ENCODE measurements around the gene ERCC6. TPM values are rescaled to one million over a fixed set of nuclear protein-coding genes. Genes with fewer than 3 reads are reported as not detected.

The ERCC6 gene
- total RNA-seq (2021; fragmentation: NEBNext Ultra II Directional; extraction: Animal tissue kit (Norgen Biotek cat#: 25700)), result 10 to 100 TPM; 52.5 to 97.5 (median 59.3) TPM
- long read RNA-seq, full-length matches to known transcripts, result 29 of 52 reads
- long read RNA-seq, partial matches to known transcripts, result 9 of 52 reads
- long read RNA-seq, other reads (novel, unspliced or antisense), result 14 of 52 reads

- DNase-seq, result peak; percentile 99
- peak within 1 kb of the TSS; percentile 99 for H3K4me3 Mint-ChIP-seq
- peak within 1 kb of the TSS; percentile 98 for H3K27ac Mint-ChIP-seq
- H3K36me3 Mint-ChIP-seq (ENCODE audit: low read depth), result peaks cover 41% of the 10 kb centered on the region
- no peaks in the 10 kb centered on the region; the same call in 1 of the 2 replicates for H3K9me3 Mint-ChIP-seq
- peaks cover 56% of the 10 kb centered on the region for H3K4me1 Mint-ChIP-seq (ENCODE audit: low read depth)
- peaks cover 6% of the 10 kb centered on the region for H3K27me3 Mint-ChIP-seq (ENCODE audit: insufficient read depth)
- TF ChIP-seq CTCF (IDR thresholded peaks at IDR 0.05), result no peak
These were observed at the start of gene ERCC6 for GRCh38 chr10:49538381-49539319. Gene ERCC6 (minus strand): TSS chr10:49539121.

GRCh38 chr10:49587981-49588380, 49.1 kb upstream of the ERCC6 start:
- Mint-ChIP-seq H3K4me1 (ENCODE audit: low read depth) (peaks cover 33% of the 10 kb centered on the region), H3K27me3 (ENCODE audit: insufficient read depth) (peaks cover 3% of the 10 kb centered on the region; the same call in 1 of the 2 replicates), H3K27ac (no peak overlapping the region), H3K36me3 (ENCODE audit: low read depth) (no peaks in the 10 kb centered on the region), H3K4me3 (no peak overlapping the region), H3K9me3 (no peaks in the 10 kb centered on the region)
- no peak for DNase-seq
- no peak for TF ChIP-seq CTCF (IDR thresholded peaks at IDR 0.05)

GRCh38 chr10:49585387-49585786, 46.5 kb upstream of the ERCC6 start:
- Mint-ChIP-seq H3K4me1 (ENCODE audit: low read depth) (peaks cover 52% of the 10 kb centered on the region), H3K4me3 (no peak overlapping the region), H3K9me3 (no peaks in the 10 kb centered on the region; the same call in 1 of the 2 replicates), H3K27ac (no peak overlapping the region), H3K27me3 (ENCODE audit: insufficient read depth) (no peaks in the 10 kb centered on the region), H3K36me3 (ENCODE audit: low read depth) (no peaks in the 10 kb centered on the region; the same call in 1 of the 2 replicates)
- peak; percentile 35 for DNase-seq
- no peak for TF ChIP-seq CTCF (IDR thresholded peaks at IDR 0.05)

- peaks cover 65% of the 10 kb centered on the region for H3K4me1 Mint-ChIP-seq (ENCODE audit: low read depth)
- peaks cover 4% of the 10 kb centered on the region; the same call in 1 of the 2 replicates for H3K9me3 Mint-ChIP-seq
- H3K4me3 Mint-ChIP-seq, result peak overlapping the region; percentile 14; the same call in 1 of the 2 replicates
- peaks cover 4% of the 10 kb centered on the region; the same call in 1 of the 2 replicates for H3K36me3 Mint-ChIP-seq (ENCODE audit: low read depth)
- peak; percentile 47 for DNase-seq
- TF ChIP-seq CTCF (IDR thresholded peaks at IDR 0.05), result no peak
- peak overlapping the region; percentile 50; the same call in 1 of the 2 replicates for H3K27ac Mint-ChIP-seq
- H3K27me3 Mint-ChIP-seq (ENCODE audit: insufficient read depth), result no peaks in the 10 kb centered on the region
These were observed 40.7 kb upstream of the ERCC6 start for GRCh38 chr10:49579621-49580020.

- TF ChIP-seq CTCF (IDR thresholded peaks at IDR 0.05), result no peak
- H3K27me3 Mint-ChIP-seq (ENCODE audit: insufficient read depth), result no peaks in the 10 kb centered on the region
- peaks cover 8% of the 10 kb centered on the region; the same call in 1 of the 2 replicates for H3K36me3 Mint-ChIP-seq (ENCODE audit: low read depth)
- peaks cover 4% of the 10 kb centered on the region; the same call in 1 of the 2 replicates for H3K9me3 Mint-ChIP-seq
- H3K4me3 Mint-ChIP-seq, result no peak overlapping the region
- no peak overlapping the region for H3K27ac Mint-ChIP-seq
- peaks cover 63% of the 10 kb centered on the region for H3K4me1 Mint-ChIP-seq (ENCODE audit: low read depth)
- no peak for DNase-seq
These were observed 39.5 kb upstream of the ERCC6 start for GRCh38 chr10:49578392-49578791.
